ENCODE measurements around the gene RNASE11.

Gene RNASE11

GRCh38 chr14:20628063-20628854 is 40.5 kb upstream of the RNASE11 start:
- TF ChIP-seq CTCF (IDR thresholded peaks at IDR 0.05; ENCODE audit: low read length, missing control alignments), result no peak
- no peak overlapping the region for H3K4me3 ChIP-seq (replicated peaks; ENCODE audit: low read depth, low read length)
- DNase-seq (ENCODE audit: low read depth), result no peak

GRCh38 chr14:20627346-20628027 is 39.7 kb upstream of the RNASE11 start:
- no peak overlapping the region for H3K4me3 ChIP-seq (replicated peaks; ENCODE audit: low read depth, low read length)

GRCh38 chr14:20626274-20626673 is 38.5 kb upstream of the RNASE11 start:
- TF ChIP-seq CTCF (IDR thresholded peaks at IDR 0.05; ENCODE audit: low read length, missing control alignments), result no peak
- no peak for DNase-seq (ENCODE audit: low read depth)
- H3K4me3 ChIP-seq (replicated peaks; ENCODE audit: low read depth, low read length), result no peak overlapping the region

More at GRCh38 chr14:20627346-20628027, 39.7 kb upstream of the RNASE11 start:
- DNase-seq (ENCODE audit: low read depth), result peak; percentile 42
- no peak for TF ChIP-seq CTCF (IDR thresholded peaks at IDR 0.05; ENCODE audit: low read length, missing control alignments)

GRCh38 chr14:20624495-20625070 is 36.8 kb upstream of the RNASE11 start:
- peak; percentile 76 for DNase-seq (ENCODE audit: low read depth)
- H3K4me3 ChIP-seq (replicated peaks; ENCODE audit: low read depth, low read length), result peak overlapping the region; percentile 59
- TF ChIP-seq CTCF (IDR thresholded peaks at IDR 0.05; ENCODE audit: low read length, missing control alignments), result no peak

- H3K4me3 ChIP-seq (replicated peaks; ENCODE audit: low read depth, low read length), result no peak overlapping the region
- no peak for DNase-seq (ENCODE audit: low read depth)
Measured at GRCh38 chr14:20623798-20624197, 36.0 kb upstream of the RNASE11 start.

GRCh38 chr14:20622816-20623291 is 35.1 kb upstream of the RNASE11 start:
- no peak for TF ChIP-seq CTCF (IDR thresholded peaks at IDR 0.05; ENCODE audit: low read length, missing control alignments)
- no peak overlapping the region for H3K4me3 ChIP-seq (replicated peaks; ENCODE audit: low read depth, low read length)
- no peak for DNase-seq (ENCODE audit: low read depth)

More at GRCh38 chr14:20623798-20624197, 36.0 kb upstream of the RNASE11 start:
- TF ChIP-seq CTCF (IDR thresholded peaks at IDR 0.05; ENCODE audit: low read length, missing control alignments), result no peak
